HG02623 (cell line): ENCODE data around the gene NKD1.
"Not testable (repeated sequence)": the region's sequence is repeated elsewhere in the genome, so short reads cannot be mapped to it uniquely, and the experiment has no call there.

Experiments used
- ATAC-seq: cut with Tn5 transposase; IDR thresholded peaks from one replicate; pipeline ENCODE4 v1.9.1; 2021; ENCODE audit warnings: moderate library complexity; ENCODE audit not compliant: unreplicated experiment

Gene NKD1

DNA sequence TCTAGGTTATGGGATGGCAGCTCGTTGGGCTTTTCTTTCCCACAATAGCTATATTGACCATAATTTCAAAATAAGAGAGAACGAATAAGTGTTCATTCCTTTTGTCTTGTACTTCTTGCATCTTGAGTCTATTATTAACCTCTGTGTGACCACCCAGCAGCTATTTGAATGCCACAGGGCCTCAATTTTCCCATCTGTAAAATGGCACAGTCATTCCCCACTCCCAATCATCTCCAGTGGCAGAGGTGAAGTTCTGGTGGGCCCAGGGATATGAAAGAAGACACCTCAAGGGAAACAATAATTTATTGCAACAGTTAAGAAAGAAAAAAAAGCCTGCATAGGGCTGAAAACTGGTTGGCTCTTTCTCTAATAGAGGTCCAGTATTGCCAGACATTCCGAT lies 28.6 kb upstream of the NKD1 start:
- no peak for ATAC-seq

DNA sequence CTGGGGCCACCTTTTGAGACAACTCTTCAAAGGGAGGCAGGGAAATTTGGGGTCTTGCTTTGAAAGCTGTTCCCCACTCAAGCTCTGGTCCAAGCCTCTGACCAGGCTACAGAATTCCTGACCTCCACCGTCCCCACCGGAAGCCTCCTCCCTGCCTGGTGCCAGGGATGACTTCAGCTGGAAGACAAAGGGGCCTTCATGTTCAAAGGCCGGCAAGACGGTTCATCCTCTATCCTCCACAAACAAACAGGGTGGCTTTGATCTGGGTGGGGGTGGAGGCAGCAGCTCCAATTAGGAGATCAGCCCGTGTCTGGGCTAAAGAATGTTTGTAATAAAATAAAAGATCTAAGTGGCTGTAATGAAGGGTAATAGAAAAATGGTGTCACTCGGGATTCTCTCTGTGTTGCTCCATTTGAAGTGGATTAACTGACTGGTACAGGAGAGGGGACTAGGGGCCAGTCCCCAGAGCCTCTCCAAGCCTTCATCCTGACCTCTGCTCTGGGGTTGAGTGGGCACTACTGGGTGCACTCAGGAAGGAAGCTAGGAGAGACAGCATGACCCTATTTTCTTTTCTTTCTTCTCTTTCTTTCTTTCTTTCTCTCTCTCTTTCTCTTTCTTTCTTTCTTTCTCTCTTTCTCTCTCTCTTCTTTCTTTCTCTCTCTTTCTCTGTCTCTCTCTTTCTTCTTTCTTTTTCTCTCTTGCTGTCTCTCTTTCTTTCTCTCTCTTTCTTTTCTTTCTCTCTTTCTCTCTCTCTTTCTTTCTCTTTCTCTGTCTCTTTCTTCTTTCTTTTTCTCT lies 27.5 kb upstream of the NKD1 start:
- ATAC-seq, result no peak

- no peak for ATAC-seq
These were observed 26.8 kb upstream of the NKD1 start for GRCh38 chr16:50521246-50521900.

GRCh38 chr16:50522324-50522723 lies 25.9 kb upstream of the NKD1 start:
- ATAC-seq, result no peak

DNA sequence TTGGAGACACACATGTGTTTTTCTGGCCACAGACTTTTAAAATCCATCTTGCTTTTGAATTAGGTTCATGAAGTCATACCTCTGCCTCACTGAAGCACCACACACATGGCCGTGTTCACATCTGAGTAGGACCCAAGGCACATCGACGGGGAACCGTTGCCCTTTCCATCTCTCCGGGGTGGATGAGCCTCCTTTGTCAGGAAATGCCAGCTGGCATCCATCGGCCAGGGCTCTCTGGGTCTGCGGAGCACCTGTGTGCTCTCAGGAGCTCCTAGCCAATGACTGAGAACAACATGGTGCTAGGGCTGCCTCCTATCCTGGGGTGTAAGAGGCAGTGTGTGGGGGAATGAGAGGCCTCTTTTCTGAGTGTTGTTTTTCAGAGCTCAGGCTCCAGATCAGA lies 24.5 kb upstream of the NKD1 start:
- ATAC-seq, result no peak

GRCh38 chr16:50525262-50525661 lies 22.9 kb upstream of the NKD1 start:
- ATAC-seq, result no peak

- no peak for ATAC-seq
These were observed 22.5 kb upstream of the NKD1 start for GRCh38 chr16:50525716-50526115.

DNA sequence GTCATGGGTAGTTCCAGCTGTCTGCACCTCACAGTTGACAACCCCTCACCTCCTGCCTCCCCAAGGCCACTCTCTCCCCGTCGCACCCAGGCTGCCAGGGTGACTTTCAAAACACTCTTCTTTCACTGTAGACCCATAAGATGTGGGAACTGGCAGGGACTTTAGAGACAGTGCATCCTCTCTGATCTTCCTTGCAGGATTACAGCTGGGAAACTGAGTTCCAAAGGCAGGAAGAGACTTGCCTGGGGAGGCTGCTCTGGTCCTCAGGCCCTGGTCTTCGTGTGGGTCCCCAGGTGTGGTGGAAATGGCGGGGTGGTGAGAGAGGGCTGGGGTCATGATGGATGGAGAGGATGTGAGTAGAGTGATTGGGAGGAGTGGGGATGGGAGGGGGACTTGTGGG lies 21.9 kb upstream of the NKD1 start:
- no peak for ATAC-seq

DNA sequence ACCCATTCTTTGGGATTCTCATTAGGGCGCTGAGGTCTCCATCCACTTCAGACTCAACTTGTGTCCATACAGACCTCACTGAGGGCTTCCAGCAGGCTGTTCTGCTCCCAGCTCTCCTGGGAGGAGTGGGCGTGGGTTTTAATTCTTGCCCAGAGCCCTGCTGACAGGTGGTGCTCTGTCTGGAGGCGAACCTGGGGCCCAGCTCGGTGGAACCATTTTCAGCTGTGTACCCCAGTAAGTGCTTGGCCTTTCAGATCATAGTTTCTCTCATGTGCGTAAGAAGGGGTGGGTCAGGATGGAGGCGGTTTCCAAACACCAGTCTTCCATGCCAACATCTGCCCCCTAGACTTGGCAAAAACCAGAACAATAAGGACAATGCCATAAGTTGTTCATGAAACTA lies 21.4 kb upstream of the NKD1 start:
- ATAC-seq, result no peak

DNA sequence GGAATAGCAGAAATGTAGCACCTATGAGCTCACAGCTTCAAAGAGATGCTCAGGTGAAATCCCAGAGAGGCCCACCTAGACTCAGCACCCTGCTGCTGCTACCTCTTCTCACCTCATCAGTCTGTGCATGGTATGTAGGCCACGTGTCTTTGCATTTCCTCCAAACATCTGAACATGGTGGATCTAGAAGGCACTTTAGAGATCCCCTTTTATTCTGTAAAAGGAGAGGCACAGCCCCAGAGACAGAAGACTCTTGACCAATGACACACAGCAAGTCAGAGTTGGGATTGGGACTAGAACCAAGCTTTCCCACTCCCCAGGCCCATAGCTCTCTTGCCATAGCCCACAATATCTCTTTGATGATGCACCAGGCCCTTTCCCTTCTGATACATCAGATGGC lies 19.4 kb upstream of the NKD1 start:
- ATAC-seq, result no peak

GRCh38 chr16:50529334-50529733 lies 18.9 kb upstream of the NKD1 start:
- no peak for ATAC-seq

DNA sequence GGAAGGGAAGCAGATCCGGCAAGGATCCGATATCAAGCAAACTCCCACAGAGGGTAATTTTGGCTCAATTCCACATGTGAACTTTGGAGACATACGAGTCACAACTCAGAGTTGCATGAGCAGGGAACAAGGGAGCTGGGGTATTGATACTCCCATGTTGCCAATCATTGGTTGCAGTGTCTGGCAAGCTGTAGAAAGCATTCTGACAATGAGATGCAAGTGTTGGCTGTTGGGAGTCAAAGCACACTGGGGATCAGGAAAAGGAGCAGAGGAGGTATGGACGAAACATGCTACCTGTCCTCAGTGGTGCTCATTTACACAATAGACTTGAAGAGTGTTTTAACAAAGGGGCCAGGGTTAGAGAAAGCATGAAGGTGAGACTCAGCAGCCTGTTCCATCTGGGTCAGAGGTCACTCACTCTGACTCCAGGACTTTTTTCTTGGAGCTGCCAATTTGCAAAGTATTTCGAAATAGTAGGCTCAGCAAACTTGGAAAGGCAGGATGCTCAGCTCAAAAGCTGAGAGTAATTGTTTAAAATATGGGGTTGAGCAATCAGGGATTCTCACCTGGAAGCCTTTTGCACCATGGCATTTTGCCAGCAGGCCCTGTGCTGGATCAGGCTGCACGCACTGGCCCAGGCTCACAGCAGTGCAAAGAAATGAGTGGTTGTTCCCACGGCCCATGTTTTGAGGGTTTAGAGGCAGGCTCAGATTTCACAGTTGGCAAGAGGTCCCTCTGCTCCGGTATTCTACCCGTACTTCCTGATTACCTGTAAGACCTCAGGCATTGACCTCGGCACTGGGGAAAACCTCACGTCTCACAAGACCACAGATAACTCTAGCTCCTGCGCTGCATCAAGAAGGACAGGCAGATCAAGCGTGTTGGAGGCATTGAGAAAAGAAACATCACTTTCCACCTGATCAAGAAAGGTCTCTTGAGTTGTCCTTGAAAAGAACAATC lies 17.6 kb upstream of the NKD1 start:
- ATAC-seq, result no peak

GRCh38 chr16:50531359-50531758 lies 16.8 kb upstream of the NKD1 start:
- no peak for ATAC-seq

GRCh38 chr16:50531901-50532300 lies 16.3 kb upstream of the NKD1 start:
- no peak for ATAC-seq

GRCh38 chr16:50532576-50532975 lies 15.6 kb upstream of the NKD1 start:
- ATAC-seq, result no peak

- no peak for ATAC-seq
These were observed 14.9 kb upstream of the NKD1 start for GRCh38 chr16:50533317-50533716.

DNA sequence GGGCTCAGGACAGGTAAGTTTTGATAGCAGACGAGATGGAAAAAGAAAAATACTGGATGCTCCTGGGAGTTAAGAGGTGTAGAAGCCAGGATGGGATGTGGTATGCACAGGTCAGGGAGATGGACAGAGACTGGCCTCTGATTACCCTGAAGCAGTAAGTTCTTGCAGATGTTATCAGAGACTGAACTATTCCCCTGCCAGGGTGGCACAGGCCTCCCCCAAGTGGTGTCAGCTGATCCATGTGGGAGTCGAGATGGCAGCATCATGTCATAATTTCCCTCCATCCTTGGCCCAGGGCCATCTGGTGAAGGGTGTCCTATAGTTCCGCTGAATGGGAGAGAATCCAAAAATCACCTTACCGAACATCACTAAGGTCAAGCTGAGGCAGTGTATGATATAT lies 14.1 kb upstream of the NKD1 start:
- no peak for ATAC-seq

DNA sequence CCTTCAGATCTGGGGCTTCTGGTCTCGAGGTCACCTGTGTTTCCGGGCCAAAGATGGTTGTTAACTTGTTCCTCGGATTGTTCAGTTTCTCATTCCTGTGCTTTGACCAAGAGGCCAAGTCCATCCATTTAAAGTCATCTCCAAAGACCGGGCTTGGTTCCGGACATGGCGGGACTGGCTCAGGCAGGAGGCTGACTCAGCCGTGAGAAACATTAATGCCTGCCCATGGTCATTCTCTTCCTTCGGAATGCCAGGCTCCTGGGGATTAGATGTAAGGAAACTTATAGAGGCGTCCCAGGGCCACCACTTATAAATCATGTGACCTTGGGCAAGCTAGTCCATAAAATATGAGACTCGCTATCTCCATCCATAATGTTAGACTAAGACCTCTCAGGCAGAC lies 13.6 kb upstream of the NKD1 start:
- no peak for ATAC-seq

DNA sequence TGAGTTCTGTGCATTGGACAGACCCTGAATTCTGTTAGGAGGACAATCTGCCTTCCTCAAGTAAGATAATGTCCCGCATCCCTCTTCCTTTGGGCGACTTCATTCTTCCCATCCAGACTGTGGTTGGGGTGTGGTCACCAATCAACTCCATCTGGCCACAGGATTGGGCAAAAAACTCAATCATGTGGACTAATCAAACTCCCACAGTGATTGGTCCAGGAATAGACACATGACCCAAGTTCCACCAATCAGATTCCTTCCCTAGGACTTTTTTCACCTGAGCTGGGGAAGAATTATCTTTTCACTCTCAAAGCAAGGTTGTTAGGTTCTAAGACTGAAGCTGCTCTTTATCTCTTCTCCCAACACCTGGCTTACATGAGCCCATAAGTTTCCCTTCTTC lies 13.2 kb upstream of the NKD1 start:
- ATAC-seq, result no peak

DNA sequence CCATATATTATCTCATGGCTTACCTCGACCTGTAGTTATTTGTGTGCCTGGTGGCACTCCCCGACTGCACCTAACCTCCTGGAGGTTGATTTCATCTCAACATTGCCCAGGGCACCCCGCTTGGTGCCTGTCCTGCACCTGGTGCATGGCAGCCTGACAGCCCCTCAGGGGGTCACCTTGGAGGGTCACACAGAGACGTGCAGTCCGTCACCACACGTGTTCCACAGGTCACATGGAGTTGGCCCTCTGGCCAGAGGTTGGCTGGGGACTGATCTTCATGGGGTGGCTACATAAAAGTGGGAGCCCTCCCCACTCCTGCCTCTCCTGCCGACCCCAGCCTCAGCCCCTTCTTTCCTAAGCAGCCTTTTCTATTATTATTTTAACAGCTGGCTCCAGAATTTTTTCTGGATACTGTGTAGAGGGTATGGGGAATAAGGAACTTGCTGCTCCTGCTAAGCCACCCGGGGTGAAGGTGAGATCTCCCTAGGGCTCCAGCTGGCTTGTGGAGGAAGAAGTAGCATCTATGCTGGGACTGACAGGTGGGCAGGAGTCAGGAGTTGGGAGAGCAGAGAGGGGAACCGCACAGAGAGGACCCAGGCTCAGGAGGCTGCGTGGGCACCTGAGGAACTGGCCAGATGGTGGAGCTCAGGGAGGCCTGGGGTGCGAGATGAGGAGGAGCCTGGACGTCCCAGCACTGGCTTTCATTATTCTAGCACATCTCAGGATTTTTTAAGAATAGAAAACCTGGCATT lies 12.5 kb upstream of the NKD1 start:
- ATAC-seq, result no peak

GRCh38 chr16:50536258-50536645 lies 11.9 kb upstream of the NKD1 start:
- ATAC-seq, result not testable (repeated sequence)
